Mucosa of descending colon (tissue), 3 donors: Measurements from ENCODE around the gene CD33. TPM values are rescaled to one million over a fixed set of nuclear protein-coding genes. Genes with fewer than 3 reads are reported as not detected.
"Not testable (repeated sequence)": the region's sequence is repeated elsewhere in the genome, so short reads cannot be mapped to it uniquely, and the experiment has no call there.

Experiments
- ATAC-seq: fragments of 200-7000 bp; cut with Tn5 transposase; one replicate; pipeline ENCODE4 v1.9.1; 2020; ENCODE audit warnings: mild to moderate bottlenecking, moderate library complexity
- DNase-seq, 3 donors: peaks; one replicate each; pipeline ENCODE4 v3.0.0-alpha.2; 2020
- H3K36me3 ChIP-seq: fragments of 200-600 bp; one replicate; pipeline ENCODE4 v1.8.0; 2021; ENCODE audit warnings: low read depth, mild to moderate bottlenecking
- H3K4me1 ChIP-seq: fragments of 200-600 bp; one replicate; pipeline ENCODE4 v1.8.0; 2021; ENCODE audit warnings: low read depth, mild to moderate bottlenecking
- H3K4me3 ChIP-seq: fragments of 200-600 bp; one replicate; pipeline ENCODE4 v1.8.0; 2021; ENCODE audit warnings: mild to moderate bottlenecking
- H3K9me3 ChIP-seq: fragments of 200-600 bp; one replicate; pipeline ENCODE4 v1.8.0; 2021; ENCODE audit warnings: mild to moderate bottlenecking
- intact Hi-C, 2 donors: fragments of 100-400 bp; cut with DNase I in 1 of 2; cut with micrococcal nuclease in 1 of 2; formaldehyde crosslinking; loops; one replicate each; pipeline versions ENCODE4 v1.11.0 to v1.11.1; 2022; cut with DNase I, micrococcal nuclease
- total RNA-seq, 3 donors: library from RNA; stranded (reverse); fragmentation: NEBNext Ultra II Directional in 2 of 3; extraction: Animal tissue kit (Norgen Biotek cat#: 25700) in 2 of 3; gene quantifications; one replicate each; pipeline versions ENCODE4 v1.2.1 to v1.2.4, GENCODE V29; 2021 to 2023
- TF ChIP-seq, protein P1 (sequence below): fragments of 200-600 bp; IDR thresholded peaks from one replicate; pipeline ENCODE4 v1.8.0; 2022; ENCODE audit warnings: antibody characterized with exemption, mild to moderate bottlenecking
- donor health status: DM: no; HTN: no; CAD: no; lungs with moderate emphysema.
- donor health status: DM: no; HTN: no; CAD: no.
- donor health status: DM: no; HTN: yes; CAD: no.

Gene CD33
- total RNA-seq, 3 donors from 2014 or later = 1.0 to 6.9 (median 6.9) TPM

GRCh38 chr19:51210191-51210784 is 14.6 kb upstream of the CD33 start:
- intact Hi-C loops = no loop called here
- ATAC-seq (no peak), DNase-seq (no peak)
- no peaks in the 10 kb centered on the region for H3K9me3 ChIP-seq
- H3K4me1 ChIP-seq = no peaks in the 10 kb centered on the region
- TF ChIP-seq, protein P1, sequence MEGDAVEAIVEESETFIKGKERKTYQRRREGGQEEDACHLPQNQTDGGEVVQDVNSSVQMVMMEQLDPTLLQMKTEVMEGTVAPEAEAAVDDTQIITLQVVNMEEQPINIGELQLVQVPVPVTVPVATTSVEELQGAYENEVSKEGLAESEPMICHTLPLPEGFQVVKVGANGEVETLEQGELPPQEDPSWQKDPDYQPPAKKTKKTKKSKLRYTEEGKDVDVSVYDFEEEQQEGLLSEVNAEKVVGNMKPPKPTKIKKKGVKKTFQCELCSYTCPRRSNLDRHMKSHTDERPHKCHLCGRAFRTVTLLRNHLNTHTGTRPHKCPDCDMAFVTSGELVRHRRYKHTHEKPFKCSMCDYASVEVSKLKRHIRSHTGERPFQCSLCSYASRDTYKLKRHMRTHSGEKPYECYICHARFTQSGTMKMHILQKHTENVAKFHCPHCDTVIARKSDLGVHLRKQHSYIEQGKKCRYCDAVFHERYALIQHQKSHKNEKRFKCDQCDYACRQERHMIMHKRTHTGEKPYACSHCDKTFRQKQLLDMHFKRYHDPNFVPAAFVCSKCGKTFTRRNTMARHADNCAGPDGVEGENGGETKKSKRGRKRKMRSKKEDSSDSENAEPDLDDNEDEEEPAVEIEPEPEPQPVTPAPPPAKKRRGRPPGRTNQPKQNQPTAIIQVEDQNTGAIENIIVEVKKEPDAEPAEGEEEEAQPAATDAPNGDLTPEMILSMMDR = no peak
- H3K4me3 ChIP-seq = no peak overlapping the region
- no peaks in the 10 kb centered on the region for H3K36me3 ChIP-seq

- H3K36me3 ChIP-seq, H3K4me1 ChIP-seq, H3K4me3 ChIP-seq, intact Hi-C loops, H3K9me3 ChIP-seq: not testable (repeated sequence)
- peak; percentile 57 for ATAC-seq
- peak in 1 of 3 donors; percentile 25 for DNase-seq
These were observed 14.0 kb upstream of the CD33 start for GRCh38 chr19:51210874-51211361.

DNA sequence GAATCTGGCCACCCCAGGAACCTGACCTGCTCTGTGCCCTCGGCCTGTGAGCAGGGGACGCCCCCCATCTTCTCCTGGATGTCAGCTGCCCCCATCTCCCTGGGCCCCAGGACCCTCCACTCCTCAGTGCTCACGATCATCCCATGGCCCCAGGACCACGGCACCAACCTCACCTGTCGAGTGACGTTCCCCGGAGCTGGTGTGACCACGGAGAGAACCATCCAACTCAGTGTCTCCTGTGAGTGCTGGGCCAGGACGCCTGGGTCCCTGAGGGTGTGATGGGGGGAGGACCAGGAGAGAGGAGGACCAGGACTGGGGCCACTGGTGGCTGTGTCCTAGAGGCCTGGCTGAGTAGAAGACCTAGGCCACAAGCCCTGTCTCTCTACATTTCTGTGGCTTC is 13.0 kb upstream of the CD33 start:
- Histone ChIP-seq H3K9me3 (no peaks in the 10 kb centered on the region), H3K4me1 (no peaks in the 10 kb centered on the region), H3K4me3 (no peak overlapping the region), H3K36me3 (no peaks in the 10 kb centered on the region)
- intact Hi-C loops = no loop called here
- DNase-seq = no peak
- no peak for ATAC-seq
- TF ChIP-seq, protein P1 = no peak

DNA sequence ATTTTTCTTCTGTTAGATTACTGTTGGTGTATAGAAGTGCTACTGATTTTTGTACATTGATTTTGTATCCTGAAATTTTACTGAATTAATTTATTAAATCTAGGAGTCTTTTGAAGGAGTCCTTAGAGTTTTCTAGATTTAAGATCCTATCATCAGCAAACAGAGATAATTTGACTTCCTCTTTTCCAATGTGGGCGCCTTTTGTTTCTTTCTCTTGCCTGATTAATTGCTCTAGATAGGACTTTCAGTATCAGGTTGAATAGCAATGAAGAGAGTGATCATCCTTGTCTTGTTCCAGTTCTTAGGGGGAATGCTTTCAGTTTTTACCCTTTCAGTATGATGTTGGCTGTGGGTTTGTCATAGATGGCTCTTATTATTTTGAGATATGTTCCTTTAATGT is 5.6 kb upstream of the CD33 start:
- DNase-seq (no peak), ATAC-seq (no peak)
- intact Hi-C loops = no loop called here
- Histone ChIP-seq H3K9me3 (no peaks in the 10 kb centered on the region), H3K4me1 (no peaks in the 10 kb centered on the region), H3K4me3 (no peak overlapping the region), H3K36me3 (no peaks in the 10 kb centered on the region)
- TF ChIP-seq, protein P1 = no peak

DNA sequence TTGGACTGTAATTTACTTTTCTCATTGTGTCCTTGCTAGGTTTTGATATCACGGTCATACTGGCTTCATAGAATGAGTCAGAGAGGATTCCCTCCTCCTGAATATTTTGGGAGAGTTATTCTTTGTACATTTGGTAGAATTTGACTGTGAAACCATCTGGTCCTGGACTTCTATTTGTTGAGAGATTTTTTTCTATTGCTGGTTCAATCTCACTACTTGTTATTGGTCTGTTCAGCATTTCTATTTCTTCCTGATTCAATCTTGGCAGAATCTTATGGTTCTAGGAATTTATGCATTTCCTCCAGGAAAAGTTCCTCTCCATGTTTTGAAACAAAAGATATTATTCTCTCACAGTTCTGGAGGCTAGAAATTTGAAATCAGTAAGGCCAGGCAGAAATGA is 4.9 kb upstream of the CD33 start:
- DNase-seq (no peak), ATAC-seq (no peak)
- H3K4me1 ChIP-seq = no peaks in the 10 kb centered on the region
- no peak overlapping the region for H3K4me3 ChIP-seq
- H3K36me3 ChIP-seq = no peaks in the 10 kb centered on the region
- TF ChIP-seq, protein P1 = no peak
- intact Hi-C loops = no loop called here
- H3K9me3 ChIP-seq = no peaks in the 10 kb centered on the region

DNA sequence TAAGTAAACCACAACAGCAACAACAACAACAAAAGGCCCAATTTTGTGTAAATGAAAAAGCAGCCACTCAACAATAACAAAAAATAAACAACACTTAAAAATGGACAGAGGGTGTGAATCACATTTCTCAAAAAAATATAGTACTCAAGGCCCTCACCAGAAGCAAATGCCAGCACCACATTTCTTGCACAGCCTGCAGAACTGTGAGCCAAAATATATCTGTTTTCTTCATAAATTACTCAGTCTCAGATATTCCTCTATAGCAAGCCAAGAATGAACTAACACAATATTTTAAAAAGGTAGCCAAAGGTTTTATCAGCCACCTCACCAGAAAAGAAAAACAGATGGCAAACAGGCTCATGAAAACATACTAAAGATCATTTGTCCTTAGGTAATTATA is 3.9 kb upstream of the CD33 start:
- intact Hi-C loops = no loop called here
- TF ChIP-seq, protein P1 = no peak
- H3K36me3 ChIP-seq = no peaks in the 10 kb centered on the region
- H3K9me3 ChIP-seq = no peaks in the 10 kb centered on the region
- no peak for DNase-seq
- no peak for ATAC-seq
- H3K4me1 ChIP-seq = no peaks in the 10 kb centered on the region
- no peak overlapping the region for H3K4me3 ChIP-seq
